HepG2 (cell line): ENCODE results near the gene PEX14. TPM values are rescaled to one million over a fixed set of nuclear protein-coding genes. Genes with fewer than 3 reads are reported as not detected.
A peak's percentile ranks its signal among the peaks of the same experiment; 100 is the strongest.

Experiments used
- EP300 ChIP-seq, 3 experiments: sonication (generic) in 1 of 3; formaldehyde crosslinking in 1 of 3; IDR thresholded peaks; 2 replicates each; pipeline versions ENCODE4 v1.5.1 to v1.6.1; 2011 to 2020; ENCODE audit warnings: low read depth in 2 of 3, low read length in 2 of 3, borderline replicate concordance in 1 of 3, improper control_type of control experiment in 1 of 3, mild to moderate bottlenecking in 1 of 3, missing genetic modification reagents in 1 of 3, moderate library complexity in 1 of 3
- KDM4B ChIP-seq: sonication (generic); formaldehyde crosslinking; IDR thresholded peaks from 2 replicates; pipeline ENCODE4 v1.4.0; 2020; ENCODE audit warnings: missing genetic modification reagents
- NBN ChIP-seq: fragments of 450-650 bp; conservative IDR thresholded peaks from 2 replicates; pipeline ENCODE4 v1.6.1; 2017
- SMAD1 ChIP-seq: sonication (generic); formaldehyde crosslinking; IDR thresholded peaks from 2 replicates; pipeline ENCODE4 v1.4.0; 2020; ENCODE audit warnings: missing genetic modification reagents, low read depth, mild to moderate bottlenecking, borderline replicate concordance
- ZNF326 ChIP-seq: sonication (generic); formaldehyde crosslinking; IDR thresholded peaks from 2 replicates; pipeline ENCODE4 v1.4.0; 2020; ENCODE audit warnings: missing genetic modification reagents, borderline replicate concordance
- ZNF331 ChIP-seq: sonication (generic); formaldehyde crosslinking; IDR thresholded peaks from 2 replicates; pipeline ENCODE4 v1.4.0; 2020; ENCODE audit warnings: missing genetic modification reagents
- ZNF530 ChIP-seq: sonication (generic); formaldehyde crosslinking; IDR thresholded peaks from 2 replicates; pipeline ENCODE4 v1.5.0; 2020; ENCODE audit warnings: low read depth, mild to moderate bottlenecking, missing genetic modification reagents
- ZNF556 ChIP-seq: sonication (generic); formaldehyde crosslinking; IDR thresholded peaks from 2 replicates; pipeline ENCODE4 v1.4.0; 2020; ENCODE audit warnings: mild to moderate bottlenecking, missing genetic modification reagents, borderline replicate concordance
- ZNF564 ChIP-seq: sonication (generic); formaldehyde crosslinking; IDR thresholded peaks from 2 replicates; pipeline ENCODE4 v1.8.1; 2023; ENCODE audit warnings: mild to moderate bottlenecking, missing genetic modification reagents
- ZNF569 ChIP-seq: sonication (generic); formaldehyde crosslinking; IDR thresholded peaks from 2 replicates; pipeline ENCODE4 v1.5.0; 2020; ENCODE audit warnings: mild to moderate bottlenecking, missing genetic modification reagents, moderate library complexity, borderline replicate concordance
- ZNF589 ChIP-seq: sonication (generic); formaldehyde crosslinking; conservative IDR thresholded peaks from 2 replicates; pipeline ENCODE4 v1.8.0; 2022; ENCODE audit warnings: mild to moderate bottlenecking, moderate library complexity, missing genetic modification reagents
- ZNF724P ChIP-seq: sonication (generic); formaldehyde crosslinking; IDR thresholded peaks from 2 replicates; pipeline ENCODE4 v1.8.0; 2022; ENCODE audit warnings: missing genetic modification reagents, borderline replicate concordance
- ZNF746 ChIP-seq: sonication (generic); formaldehyde crosslinking; IDR thresholded peaks from 2 replicates; pipeline ENCODE4 v1.8.0; 2022; ENCODE audit warnings: mild to moderate bottlenecking, missing genetic modification reagents
- ZSCAN22 ChIP-seq: sonication (generic); formaldehyde crosslinking; IDR thresholded peaks from 2 replicates; pipeline ENCODE4 v1.4.0; 2020; ENCODE audit warnings: mild to moderate bottlenecking, missing genetic modification reagents
- ZSCAN31 ChIP-seq: sonication (generic); formaldehyde crosslinking; IDR thresholded peaks from 2 replicates; pipeline ENCODE4 v1.5.0; 2020; ENCODE audit warnings: low read depth, mild to moderate bottlenecking, missing genetic modification reagents
- polyA plus RNA-seq, 8 experiments: library from polyadenylated mRNA; depleted of rRNA in 3 of 8; stranded (reverse) in 7 of 8; unstranded in 1 of 8; fragments of >200 nt; fragmentation: Illumina TruSeq in 4 of 8; extraction: Trizol in 4 of 8; gene quantifications; 2 replicates each; pipeline versions ENCODE4 v1.2.1 to v1.2.3, GENCODE V29; 2011 to 2016; ENCODE audit warnings: low read depth in 4 of 8, missing spikeins in 1 of 8, mixed read lengths in 1 of 8; ENCODE audit not compliant: insufficient read depth in 1 of 8
- total RNA-seq, 5 experiments: library from RNA; depleted of rRNA; stranded (reverse); fragments of >200 nt; fragmentation: Illumina TruSeq; extraction: Trizol; gene quantifications; 2 replicates each; pipeline ENCODE4 v1.2.3, GENCODE V29; 2016; ENCODE audit warnings: low read depth in 1 of 5
- TF ChIP-seq, protein P1 (sequence below): sonication (generic); formaldehyde crosslinking; IDR thresholded peaks from 2 replicates; pipeline ENCODE4 v1.5.0; 2020; ENCODE audit warnings: missing genetic modification reagents
- TF ChIP-seq, protein P2 (sequence below): sonication (generic); formaldehyde crosslinking; IDR thresholded peaks from 2 replicates; pipeline ENCODE4 v1.5.0; 2020; ENCODE audit warnings: mild to moderate bottlenecking, missing genetic modification reagents
- TF ChIP-seq, protein P3 (sequence below): IDR thresholded peaks from 2 replicates; pipeline ENCODE4 v1.6.1; 2016; ENCODE audit warnings: mild to moderate bottlenecking, missing biosample characterization, missing genetic modification reagents
- TF ChIP-seq, protein P4 (sequence below): sonication (generic); formaldehyde crosslinking; IDR thresholded peaks from 2 replicates; pipeline ENCODE4 v1.4.0; 2020; ENCODE audit warnings: missing genetic modification reagents
- TF ChIP-seq, protein P5 (sequence below): sonication (generic); formaldehyde crosslinking; IDR thresholded peaks from 2 replicates; pipeline ENCODE4 v1.4.0; 2020; ENCODE audit warnings: missing genetic modification reagents, mild to moderate bottlenecking, borderline replicate concordance

The PEX14 gene
- total and polyA plus RNA-seq, 2 of the 13 experiments (the other 11 are each of a cell fraction or from before 2014, with no cell fraction given) = 6.5 to 9.9 TPM

DNA sequence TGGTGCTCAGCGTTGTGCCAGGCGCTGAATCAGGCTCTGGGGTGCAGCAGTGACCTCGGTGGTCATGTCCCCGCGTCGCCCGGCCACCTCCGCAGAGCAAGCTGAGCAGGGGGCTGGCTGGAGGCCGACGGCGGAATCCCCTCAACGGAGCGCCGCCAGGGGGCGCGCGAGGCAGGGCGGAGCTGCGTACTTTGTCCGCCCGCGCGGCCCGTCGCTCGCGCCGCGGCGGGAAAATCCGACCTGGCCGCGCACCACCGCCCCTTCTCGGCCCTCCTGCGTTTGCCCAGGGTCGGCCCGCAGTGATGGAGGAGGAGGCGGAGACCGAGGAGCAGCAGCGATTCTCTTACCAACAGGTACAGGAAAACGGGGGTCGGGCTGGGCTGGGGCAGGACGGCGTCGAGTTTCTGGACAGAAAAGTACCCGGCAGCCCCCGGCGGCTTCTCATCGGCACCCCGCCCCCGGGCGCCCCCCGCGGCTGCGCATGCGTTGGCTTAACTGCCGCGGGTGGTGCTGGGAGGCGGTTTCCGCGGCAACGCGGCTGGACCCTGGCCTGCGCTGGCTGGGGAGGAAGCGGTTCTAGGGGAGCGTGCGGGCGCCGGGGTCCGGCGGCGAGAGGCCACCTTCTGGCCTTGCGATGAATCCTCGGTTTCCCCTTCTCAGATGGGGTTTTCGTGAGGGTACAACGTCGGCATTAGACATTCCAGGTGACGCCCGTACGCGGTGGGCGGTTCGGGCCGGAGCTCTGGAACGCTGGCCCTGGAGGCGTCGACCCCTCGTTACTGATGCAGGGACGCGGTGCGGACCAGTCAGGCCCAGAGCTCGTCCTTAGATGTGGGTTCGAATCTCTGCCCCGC, 44.3 kb upstream of the PEX14 start, which contains the start of gene CENPS (continued):
- TF ChIP-seq, protein P1, sequence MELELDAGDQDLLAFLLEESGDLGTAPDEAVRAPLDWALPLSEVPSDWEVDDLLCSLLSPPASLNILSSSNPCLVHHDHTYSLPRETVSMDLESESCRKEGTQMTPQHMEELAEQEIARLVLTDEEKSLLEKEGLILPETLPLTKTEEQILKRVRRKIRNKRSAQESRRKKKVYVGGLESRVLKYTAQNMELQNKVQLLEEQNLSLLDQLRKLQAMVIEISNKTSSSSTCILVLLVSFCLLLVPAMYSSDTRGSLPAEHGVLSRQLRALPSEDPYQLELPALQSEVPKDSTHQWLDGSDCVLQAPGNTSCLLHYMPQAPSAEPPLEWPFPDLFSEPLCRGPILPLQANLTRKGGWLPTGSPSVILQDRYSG (CRISPR knock-in tag) = no peak
- peak; percentile 78 for TF ChIP-seq ZNF746 (CRISPR knock-in tag)
- TF ChIP-seq ZNF564 = peak; percentile 84; the same call in 1 of the 2 replicates
- no peak; the same call in 1 of the 2 replicates for TF ChIP-seq KDM4B (CRISPR knock-in tag)
- TF ChIP-seq, protein P2, sequence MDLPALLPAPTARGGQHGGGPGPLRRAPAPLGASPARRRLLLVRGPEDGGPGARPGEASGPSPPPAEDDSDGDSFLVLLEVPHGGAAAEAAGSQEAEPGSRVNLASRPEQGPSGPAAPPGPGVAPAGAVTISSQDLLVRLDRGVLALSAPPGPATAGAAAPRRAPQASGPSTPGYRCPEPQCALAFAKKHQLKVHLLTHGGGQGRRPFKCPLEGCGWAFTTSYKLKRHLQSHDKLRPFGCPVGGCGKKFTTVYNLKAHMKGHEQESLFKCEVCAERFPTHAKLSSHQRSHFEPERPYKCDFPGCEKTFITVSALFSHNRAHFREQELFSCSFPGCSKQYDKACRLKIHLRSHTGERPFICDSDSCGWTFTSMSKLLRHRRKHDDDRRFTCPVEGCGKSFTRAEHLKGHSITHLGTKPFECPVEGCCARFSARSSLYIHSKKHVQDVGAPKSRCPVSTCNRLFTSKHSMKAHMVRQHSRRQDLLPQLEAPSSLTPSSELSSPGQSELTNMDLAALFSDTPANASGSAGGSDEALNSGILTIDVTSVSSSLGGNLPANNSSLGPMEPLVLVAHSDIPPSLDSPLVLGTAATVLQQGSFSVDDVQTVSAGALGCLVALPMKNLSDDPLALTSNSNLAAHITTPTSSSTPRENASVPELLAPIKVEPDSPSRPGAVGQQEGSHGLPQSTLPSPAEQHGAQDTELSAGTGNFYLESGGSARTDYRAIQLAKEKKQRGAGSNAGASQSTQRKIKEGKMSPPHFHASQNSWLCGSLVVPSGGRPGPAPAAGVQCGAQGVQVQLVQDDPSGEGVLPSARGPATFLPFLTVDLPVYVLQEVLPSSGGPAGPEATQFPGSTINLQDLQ (CRISPR knock-in tag) = peak; percentile 68; the same call in 1 of the 2 replicates
- peak; percentile 96; the same call in 1 of the 2 replicates for TF ChIP-seq SMAD1 (CRISPR knock-in tag)
- TF ChIP-seq NBN = no peak
- TF ChIP-seq ZNF569 (CRISPR knock-in tag) = peak; percentile 77; the same call in 1 of the 2 replicates
- peak; percentile 89; the same call in 1 of the 2 replicates for TF ChIP-seq ZNF556 (CRISPR knock-in tag)
- peak; percentile 99 for TF ChIP-seq ZNF724P (CRISPR knock-in tag)
- TF ChIP-seq, protein P3, sequence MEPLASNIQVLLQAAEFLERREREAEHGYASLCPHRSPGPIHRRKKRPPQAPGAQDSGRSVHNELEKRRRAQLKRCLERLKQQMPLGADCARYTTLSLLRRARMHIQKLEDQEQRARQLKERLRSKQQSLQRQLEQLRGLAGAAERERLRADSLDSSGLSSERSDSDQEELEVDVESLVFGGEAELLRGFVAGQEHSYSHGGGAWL (CRISPR knock-in tag) = peak; percentile 87
- TF ChIP-seq ZSCAN31 (CRISPR knock-in tag) = peak; percentile 74; the same call in 1 of the 2 replicates
- no peak for TF ChIP-seq ZNF530
- peak; percentile 68 for TF ChIP-seq ZNF331 (CRISPR knock-in tag)
- TF ChIP-seq EP300 (IDR thresholded peaks at IDR 0.05; ENCODE audit: low read depth in 2 of 2, low read length in 2 of 2) = peak; percentile 39 to 66; a peak in 2 of 4 replicates
- TF ChIP-seq EP300 (CRISPR knock-in tag; IDR thresholded peaks at IDR 0.05; ENCODE audit: borderline replicate concordance) = peak; percentile 68
- TF ChIP-seq, protein P4, sequence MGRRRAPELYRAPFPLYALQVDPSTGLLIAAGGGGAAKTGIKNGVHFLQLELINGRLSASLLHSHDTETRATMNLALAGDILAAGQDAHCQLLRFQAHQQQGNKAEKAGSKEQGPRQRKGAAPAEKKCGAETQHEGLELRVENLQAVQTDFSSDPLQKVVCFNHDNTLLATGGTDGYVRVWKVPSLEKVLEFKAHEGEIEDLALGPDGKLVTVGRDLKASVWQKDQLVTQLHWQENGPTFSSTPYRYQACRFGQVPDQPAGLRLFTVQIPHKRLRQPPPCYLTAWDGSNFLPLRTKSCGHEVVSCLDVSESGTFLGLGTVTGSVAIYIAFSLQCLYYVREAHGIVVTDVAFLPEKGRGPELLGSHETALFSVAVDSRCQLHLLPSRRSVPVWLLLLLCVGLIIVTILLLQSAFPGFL (CRISPR knock-in tag) = no peak
- TF ChIP-seq, protein P5, sequence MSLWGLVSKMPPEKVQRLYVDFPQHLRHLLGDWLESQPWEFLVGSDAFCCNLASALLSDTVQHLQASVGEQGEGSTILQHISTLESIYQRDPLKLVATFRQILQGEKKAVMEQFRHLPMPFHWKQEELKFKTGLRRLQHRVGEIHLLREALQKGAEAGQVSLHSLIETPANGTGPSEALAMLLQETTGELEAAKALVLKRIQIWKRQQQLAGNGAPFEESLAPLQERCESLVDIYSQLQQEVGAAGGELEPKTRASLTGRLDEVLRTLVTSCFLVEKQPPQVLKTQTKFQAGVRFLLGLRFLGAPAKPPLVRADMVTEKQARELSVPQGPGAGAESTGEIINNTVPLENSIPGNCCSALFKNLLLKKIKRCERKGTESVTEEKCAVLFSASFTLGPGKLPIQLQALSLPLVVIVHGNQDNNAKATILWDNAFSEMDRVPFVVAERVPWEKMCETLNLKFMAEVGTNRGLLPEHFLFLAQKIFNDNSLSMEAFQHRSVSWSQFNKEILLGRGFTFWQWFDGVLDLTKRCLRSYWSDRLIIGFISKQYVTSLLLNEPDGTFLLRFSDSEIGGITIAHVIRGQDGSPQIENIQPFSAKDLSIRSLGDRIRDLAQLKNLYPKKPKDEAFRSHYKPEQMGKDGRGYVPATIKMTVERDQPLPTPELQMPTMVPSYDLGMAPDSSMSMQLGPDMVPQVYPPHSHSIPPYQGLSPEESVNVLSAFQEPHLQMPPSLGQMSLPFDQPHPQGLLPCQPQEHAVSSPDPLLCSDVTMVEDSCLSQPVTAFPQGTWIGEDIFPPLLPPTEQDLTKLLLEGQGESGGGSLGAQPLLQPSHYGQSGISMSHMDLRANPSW (CRISPR knock-in tag) = peak; percentile 91; the same call in 1 of the 2 replicates
- peak; percentile 99 for TF ChIP-seq ZNF589
- TF ChIP-seq ZNF326 = no peak
- TF ChIP-seq ZSCAN22 (CRISPR knock-in tag) = no peak; the same call in 1 of the 2 replicates
